Ramos (cell line): Measurements from ENCODE around the gene EXOSC3.
"Not testable (repeated sequence)": the region's sequence is repeated elsewhere in the genome, so short reads cannot be mapped to it uniquely, and the experiment has no call there.

Source experiments
- in situ Hi-C: fragments of 300-500 bp; cut with MboI; formaldehyde crosslinking; loops from one replicate; pipeline ENCODE4 v1.14.3; 2022; ENCODE audit warnings: low sequenced_read_pairs; ENCODE audit not compliant: unreplicated experiment

The EXOSC3 gene

GRCh38 chr9:37784616-37785483 lies at the start of gene EXOSC3:
EXOSC3 (minus strand) TSS chr9:37785064; CDS start chr9:37785044, 20 bp downstream.
- in situ Hi-C loops, result no loop called here

- in situ Hi-C loops, result no loop called here
Measured at GRCh38 chr9:37827483-37828165, 42.8 kb upstream of the EXOSC3 start.

GRCh38 chr9:37825174-37825573 lies 40.3 kb upstream of the EXOSC3 start:
- in situ Hi-C loops, result not testable (repeated sequence)

- in situ Hi-C loops, result no loop called here
Measured at GRCh38 chr9:37820142-37820541, 35.3 kb upstream of the EXOSC3 start.

- in situ Hi-C loops, result no loop called here
Measured at GRCh38 chr9:37818849-37819248, 34.0 kb upstream of the EXOSC3 start.

- in situ Hi-C loops, result no loop called here
Measured at GRCh38 chr9:37812773-37813379, 28.0 kb upstream of the EXOSC3 start.

- in situ Hi-C loops, result no loop called here
Measured at GRCh38 chr9:37811906-37812476, 27.1 kb upstream of the EXOSC3 start.

- in situ Hi-C loops, result not testable (repeated sequence)
Measured at GRCh38 chr9:37809676-37810075, 24.8 kb upstream of the EXOSC3 start.

GRCh38 chr9:37806271-37806670 lies 21.4 kb upstream of the EXOSC3 start:
- in situ Hi-C loops, result no loop called here

GRCh38 chr9:37801959-37802711 lies 17.3 kb upstream of the EXOSC3 start:
- in situ Hi-C loops, result no loop called here

GRCh38 chr9:37801287-37801850 lies 16.5 kb upstream of the EXOSC3 start:
- in situ Hi-C loops, result no loop called here

- in situ Hi-C loops, result no loop called here
Measured at GRCh38 chr9:37800631-37801286, 15.9 kb upstream of the EXOSC3 start, which contains the start of gene DCAF10. DCAF10 (plus strand) TSS chr9:37800797; CDS start chr9:37800867, 70 bp downstream.

GRCh38 chr9:37798677-37799076 lies 13.8 kb upstream of the EXOSC3 start:
- in situ Hi-C loops, result no loop called here

GRCh38 chr9:37796232-37796631 lies 11.4 kb upstream of the EXOSC3 start:
- in situ Hi-C loops, result no loop called here

GRCh38 chr9:37792122-37792521 lies 7.3 kb upstream of the EXOSC3 start:
- in situ Hi-C loops, result no loop called here

GRCh38 chr9:37790096-37790495 lies 5.2 kb upstream of the EXOSC3 start:
- in situ Hi-C loops, result no loop called here

GRCh38 chr9:37788332-37788731 lies 3.5 kb upstream of the EXOSC3 start:
- in situ Hi-C loops, result no loop called here

GRCh38 chr9:37787059-37787458 lies 2.2 kb upstream of the EXOSC3 start:
- in situ Hi-C loops, result no loop called here

GRCh38 chr9:37784291-37784615 lies 611 bp downstream of the EXOSC3 start:
- in situ Hi-C loops, result no loop called here
